Measurements from ENCODE around the gene GSE1. TPM values are rescaled to one million over a fixed set of nuclear protein-coding genes. Genes with fewer than 3 reads are reported as not detected.

The GSE1 gene
- total and polyA plus RNA-seq, 2 experiments from 2014 or later = 32.4 to 135 TPM

DNA sequence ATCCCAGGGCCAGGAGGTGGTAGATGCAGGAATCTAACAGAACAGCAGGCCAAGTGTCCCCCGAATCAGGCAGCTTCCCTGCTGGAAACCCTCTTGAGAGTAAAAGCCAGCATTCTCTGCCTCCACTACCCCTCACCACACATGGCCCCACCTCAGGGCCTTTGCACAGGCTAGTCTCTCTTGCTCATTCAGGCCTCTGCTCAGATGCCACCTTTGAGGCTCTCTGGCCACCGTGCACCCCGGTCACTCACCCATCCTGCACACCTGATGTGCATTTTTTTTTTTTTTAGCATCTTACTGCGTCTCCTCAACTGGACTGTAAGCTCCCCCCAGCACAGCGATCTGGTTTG lies 34.5 kb upstream of the GSE1 start (continued):
- TF ChIP-seq JUNB (IDR thresholded peaks at IDR 0.05; ENCODE audit: unreplicated experiment) = no peak
- TF ChIP-seq, protein P1, sequence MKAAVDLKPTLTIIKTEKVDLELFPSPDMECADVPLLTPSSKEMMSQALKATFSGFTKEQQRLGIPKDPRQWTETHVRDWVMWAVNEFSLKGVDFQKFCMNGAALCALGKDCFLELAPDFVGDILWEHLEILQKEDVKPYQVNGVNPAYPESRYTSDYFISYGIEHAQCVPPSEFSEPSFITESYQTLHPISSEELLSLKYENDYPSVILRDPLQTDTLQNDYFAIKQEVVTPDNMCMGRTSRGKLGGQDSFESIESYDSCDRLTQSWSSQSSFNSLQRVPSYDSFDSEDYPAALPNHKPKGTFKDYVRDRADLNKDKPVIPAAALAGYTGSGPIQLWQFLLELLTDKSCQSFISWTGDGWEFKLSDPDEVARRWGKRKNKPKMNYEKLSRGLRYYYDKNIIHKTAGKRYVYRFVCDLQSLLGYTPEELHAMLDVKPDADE (IDR thresholded peaks at IDR 0.05) = no peak

DNA sequence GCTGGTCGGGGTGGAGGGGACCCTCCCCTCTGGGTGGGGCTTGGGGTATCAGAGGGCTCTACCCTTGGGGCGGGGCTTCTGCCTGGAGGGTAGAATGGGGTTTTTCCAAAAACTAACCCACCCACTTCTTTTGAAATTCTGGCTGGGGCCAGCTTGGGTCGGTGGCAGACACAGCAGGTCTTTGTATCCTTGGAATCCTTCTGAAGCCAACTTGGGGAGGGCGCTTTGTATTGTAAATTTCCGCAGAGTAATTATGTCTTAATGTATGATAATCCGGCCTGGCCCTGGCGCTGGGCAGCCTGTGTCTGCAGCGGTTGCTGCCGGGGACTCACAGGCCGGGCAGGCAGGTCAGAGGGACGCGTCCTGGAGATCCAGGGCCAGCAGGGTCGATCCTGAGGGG lies 33.9 kb upstream of the GSE1 start:
- peak overlapping the region; percentile 60 for H3K4me3 Mint-ChIP-seq
- peaks cover 16% of the 10 kb centered on the region for H3K27me3 ChIP-seq (ENCODE audit: insufficient read depth)
- H3K4me1 Mint-ChIP-seq = peaks cover 94% of the 10 kb centered on the region
- no peaks in the 10 kb centered on the region for H3K36me3 ChIP-seq (ENCODE audit: insufficient read depth)
- peak overlapping the region; percentile 44 for H3K4me3 ChIP-seq
- H3K27ac ChIP-seq (ENCODE audit: low read depth) = peak overlapping the region; percentile 84; the same call in 1 of the 2 replicates
- no peaks in the 10 kb centered on the region; the same call in 1 of the 2 replicates for H4K20me1 ChIP-seq (replicated peaks; ENCODE audit: insufficient read depth)
- H3K27me3 Mint-ChIP-seq (ENCODE audit: insufficient read depth, low read depth, poor library complexity) = peaks cover 50% of the 10 kb centered on the region
- peaks cover 31% of the 10 kb centered on the region for H3F3A ChIP-seq (replicated peaks; ENCODE audit: low read depth)
- H3K9me2 ChIP-seq (ENCODE audit: insufficient read depth) = no peaks in the 10 kb centered on the region
- H2AFZ ChIP-seq = no peak overlapping the region
- peak; percentile 92 for DNase-seq (ENCODE audit: low spot score)
- peaks cover 58% of the 10 kb centered on the region for H3K79me2 ChIP-seq (replicated peaks; ENCODE audit: insufficient read depth)
- H3K9me3 Mint-ChIP-seq = peaks cover 8% of the 10 kb centered on the region; the same call in 2 of the 3 replicates
- peaks cover 5% of the 10 kb centered on the region for H3K36me3 Mint-ChIP-seq (ENCODE audit: low read depth)
- peak overlapping the region; percentile 85 for H3K4me2 ChIP-seq
- peaks cover 86% of the 10 kb centered on the region for H3K4me1 ChIP-seq (ENCODE audit: insufficient read depth)
- H3K27ac Mint-ChIP-seq = peak overlapping the region; percentile 76
- peak; percentile 53 for ATAC-seq
- TF ChIP-seq EZH2phosphoT487 (IDR thresholded peaks at IDR 0.05; ENCODE audit: unreplicated experiment) (no peak), POLR2AphosphoS5 (IDR thresholded peaks at IDR 0.05; ENCODE audit: low read depth) (no peak), JUNB (IDR thresholded peaks at IDR 0.05; ENCODE audit: unreplicated experiment) (no peak), NANOG (IDR thresholded peaks at IDR 0.05; ENCODE audit: borderline replicate concordance) (no peak; the same call in 1 of the 2 replicates), EZH2 (IDR thresholded peaks at IDR 0.05; ENCODE audit: low read depth, unreplicated experiment) (no peak), ZNF331 (CRISPR knock-in tag; IDR thresholded peaks at IDR 0.05; ENCODE audit: low read depth) (no peak), ZNF114 (CRISPR knock-in tag; IDR thresholded peaks at IDR 0.05) (no peak)
- TF ChIP-seq, protein P1 (IDR thresholded peaks at IDR 0.05) = no peak
- TF ChIP-seq, protein P2, sequence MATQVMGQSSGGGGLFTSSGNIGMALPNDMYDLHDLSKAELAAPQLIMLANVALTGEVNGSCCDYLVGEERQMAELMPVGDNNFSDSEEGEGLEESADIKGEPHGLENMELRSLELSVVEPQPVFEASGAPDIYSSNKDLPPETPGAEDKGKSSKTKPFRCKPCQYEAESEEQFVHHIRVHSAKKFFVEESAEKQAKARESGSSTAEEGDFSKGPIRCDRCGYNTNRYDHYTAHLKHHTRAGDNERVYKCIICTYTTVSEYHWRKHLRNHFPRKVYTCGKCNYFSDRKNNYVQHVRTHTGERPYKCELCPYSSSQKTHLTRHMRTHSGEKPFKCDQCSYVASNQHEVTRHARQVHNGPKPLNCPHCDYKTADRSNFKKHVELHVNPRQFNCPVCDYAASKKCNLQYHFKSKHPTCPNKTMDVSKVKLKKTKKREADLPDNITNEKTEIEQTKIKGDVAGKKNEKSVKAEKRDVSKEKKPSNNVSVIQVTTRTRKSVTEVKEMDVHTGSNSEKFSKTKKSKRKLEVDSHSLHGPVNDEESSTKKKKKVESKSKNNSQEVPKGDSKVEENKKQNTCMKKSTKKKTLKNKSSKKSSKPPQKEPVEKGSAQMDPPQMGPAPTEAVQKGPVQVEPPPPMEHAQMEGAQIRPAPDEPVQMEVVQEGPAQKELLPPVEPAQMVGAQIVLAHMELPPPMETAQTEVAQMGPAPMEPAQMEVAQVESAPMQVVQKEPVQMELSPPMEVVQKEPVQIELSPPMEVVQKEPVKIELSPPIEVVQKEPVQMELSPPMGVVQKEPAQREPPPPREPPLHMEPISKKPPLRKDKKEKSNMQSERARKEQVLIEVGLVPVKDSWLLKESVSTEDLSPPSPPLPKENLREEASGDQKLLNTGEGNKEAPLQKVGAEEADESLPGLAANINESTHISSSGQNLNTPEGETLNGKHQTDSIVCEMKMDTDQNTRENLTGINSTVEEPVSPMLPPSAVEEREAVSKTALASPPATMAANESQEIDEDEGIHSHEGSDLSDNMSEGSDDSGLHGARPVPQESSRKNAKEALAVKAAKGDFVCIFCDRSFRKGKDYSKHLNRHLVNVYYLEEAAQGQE (IDR thresholded peaks at IDR 0.05; ENCODE audit: unreplicated experiment) = no peak
- TF ChIP-seq, protein P3, sequence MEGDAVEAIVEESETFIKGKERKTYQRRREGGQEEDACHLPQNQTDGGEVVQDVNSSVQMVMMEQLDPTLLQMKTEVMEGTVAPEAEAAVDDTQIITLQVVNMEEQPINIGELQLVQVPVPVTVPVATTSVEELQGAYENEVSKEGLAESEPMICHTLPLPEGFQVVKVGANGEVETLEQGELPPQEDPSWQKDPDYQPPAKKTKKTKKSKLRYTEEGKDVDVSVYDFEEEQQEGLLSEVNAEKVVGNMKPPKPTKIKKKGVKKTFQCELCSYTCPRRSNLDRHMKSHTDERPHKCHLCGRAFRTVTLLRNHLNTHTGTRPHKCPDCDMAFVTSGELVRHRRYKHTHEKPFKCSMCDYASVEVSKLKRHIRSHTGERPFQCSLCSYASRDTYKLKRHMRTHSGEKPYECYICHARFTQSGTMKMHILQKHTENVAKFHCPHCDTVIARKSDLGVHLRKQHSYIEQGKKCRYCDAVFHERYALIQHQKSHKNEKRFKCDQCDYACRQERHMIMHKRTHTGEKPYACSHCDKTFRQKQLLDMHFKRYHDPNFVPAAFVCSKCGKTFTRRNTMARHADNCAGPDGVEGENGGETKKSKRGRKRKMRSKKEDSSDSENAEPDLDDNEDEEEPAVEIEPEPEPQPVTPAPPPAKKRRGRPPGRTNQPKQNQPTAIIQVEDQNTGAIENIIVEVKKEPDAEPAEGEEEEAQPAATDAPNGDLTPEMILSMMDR (conservative IDR thresholded peaks at IDR 0.05; ENCODE audit: low read depth in 2 of 2) = no peak
- TF ChIP-seq, protein P4, sequence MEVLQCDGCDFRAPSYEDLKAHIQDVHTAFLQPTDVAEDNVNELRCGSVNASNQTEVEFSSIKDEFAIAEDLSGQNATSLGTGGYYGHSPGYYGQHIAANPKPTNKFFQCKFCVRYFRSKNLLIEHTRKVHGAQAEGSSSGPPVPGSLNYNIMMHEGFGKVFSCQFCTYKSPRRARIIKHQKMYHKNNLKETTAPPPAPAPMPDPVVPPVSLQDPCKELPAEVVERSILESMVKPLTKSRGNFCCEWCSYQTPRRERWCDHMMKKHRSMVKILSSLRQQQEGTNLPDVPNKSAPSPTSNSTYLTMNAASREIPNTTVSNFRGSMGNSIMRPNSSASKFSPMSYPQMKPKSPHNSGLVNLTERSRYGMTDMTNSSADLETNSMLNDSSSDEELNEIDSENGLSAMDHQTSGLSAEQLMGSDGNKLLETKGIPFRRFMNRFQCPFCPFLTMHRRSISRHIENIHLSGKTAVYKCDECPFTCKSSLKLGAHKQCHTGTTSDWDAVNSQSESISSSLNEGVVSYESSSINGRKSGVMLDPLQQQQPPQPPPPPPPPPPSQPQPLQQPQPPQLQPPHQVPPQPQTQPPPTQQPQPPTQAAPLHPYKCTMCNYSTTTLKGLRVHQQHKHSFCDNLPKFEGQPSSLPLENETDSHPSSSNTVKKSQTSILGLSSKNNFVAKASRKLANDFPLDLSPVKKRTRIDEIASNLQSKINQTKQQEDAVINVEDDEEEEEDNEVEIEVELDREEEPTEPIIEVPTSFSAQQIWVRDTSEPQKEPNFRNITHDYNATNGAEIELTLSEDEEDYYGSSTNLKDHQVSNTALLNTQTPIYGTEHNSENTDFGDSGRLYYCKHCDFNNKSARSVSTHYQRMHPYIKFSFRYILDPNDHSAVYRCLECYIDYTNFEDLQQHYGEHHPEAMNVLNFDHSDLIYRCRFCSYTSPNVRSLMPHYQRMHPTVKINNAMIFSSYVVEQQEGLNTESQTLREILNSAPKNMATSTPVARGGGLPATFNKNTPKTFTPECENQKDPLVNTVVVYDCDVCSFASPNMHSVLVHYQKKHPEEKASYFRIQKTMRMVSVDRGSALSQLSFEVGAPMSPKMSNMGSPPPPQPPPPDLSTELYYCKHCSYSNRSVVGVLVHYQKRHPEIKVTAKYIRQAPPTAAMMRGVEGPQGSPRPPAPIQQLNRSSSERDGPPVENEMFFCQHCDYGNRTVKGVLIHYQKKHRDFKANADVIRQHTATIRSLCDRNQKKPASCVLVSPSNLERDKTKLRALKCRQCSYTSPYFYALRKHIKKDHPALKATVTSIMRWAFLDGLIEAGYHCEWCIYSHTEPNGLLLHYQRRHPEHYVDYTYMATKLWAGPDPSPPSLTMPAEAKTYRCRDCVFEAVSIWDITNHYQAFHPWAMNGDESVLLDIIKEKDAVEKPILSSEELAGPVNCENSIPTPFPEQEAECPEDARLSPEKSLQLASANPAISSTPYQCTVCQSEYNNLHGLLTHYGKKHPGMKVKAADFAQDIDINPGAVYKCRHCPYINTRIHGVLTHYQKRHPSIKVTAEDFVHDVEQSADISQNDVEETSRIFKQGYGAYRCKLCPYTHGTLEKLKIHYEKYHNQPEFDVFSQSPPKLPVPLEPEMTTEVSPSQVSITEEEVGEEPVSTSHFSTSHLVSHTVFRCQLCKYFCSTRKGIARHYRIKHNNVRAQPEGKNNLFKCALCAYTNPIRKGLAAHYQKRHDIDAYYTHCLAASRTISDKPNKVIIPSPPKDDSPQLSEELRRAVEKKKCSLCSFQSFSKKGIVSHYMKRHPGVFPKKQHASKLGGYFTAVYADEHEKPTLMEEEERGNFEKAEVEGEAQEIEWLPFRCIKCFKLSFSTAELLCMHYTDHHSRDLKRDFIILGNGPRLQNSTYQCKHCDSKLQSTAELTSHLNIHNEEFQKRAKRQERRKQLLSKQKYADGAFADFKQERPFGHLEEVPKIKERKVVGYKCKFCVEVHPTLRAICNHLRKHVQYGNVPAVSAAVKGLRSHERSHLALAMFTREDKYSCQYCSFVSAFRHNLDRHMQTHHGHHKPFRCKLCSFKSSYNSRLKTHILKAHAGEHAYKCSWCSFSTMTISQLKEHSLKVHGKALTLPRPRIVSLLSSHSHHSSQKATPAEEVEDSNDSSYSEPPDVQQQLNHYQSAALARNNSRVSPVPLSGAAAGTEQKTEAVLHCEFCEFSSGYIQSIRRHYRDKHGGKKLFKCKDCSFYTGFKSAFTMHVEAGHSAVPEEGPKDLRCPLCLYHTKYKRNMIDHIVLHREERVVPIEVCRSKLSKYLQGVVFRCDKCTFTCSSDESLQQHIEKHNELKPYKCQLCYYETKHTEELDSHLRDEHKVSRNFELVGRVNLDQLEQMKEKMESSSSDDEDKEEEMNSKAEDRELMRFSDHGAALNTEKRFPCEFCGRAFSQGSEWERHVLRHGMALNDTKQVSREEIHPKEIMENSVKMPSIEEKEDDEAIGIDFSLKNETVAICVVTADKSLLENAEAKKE (CRISPR knock-in tag; IDR thresholded peaks at IDR 0.05) = no peak
